HUES48 (cell line): ENCODE measurements around the gene TNFAIP2.

Experiments used
- H3K27ac ChIP-seq: one replicate; pipeline ENCODE4 v1.7.0; 2013; ENCODE audit warnings: low read depth, low read length, inconsistent platforms
- H3K27me3 ChIP-seq: 2 replicates; pipeline ENCODE4 v1.6.1; 2013; ENCODE audit warnings: mild to moderate bottlenecking, low read length; ENCODE audit not compliant: control insufficient read depth, insufficient read depth
- H3K36me3 ChIP-seq: 2 replicates; pipeline ENCODE4 v1.6.1; 2013; ENCODE audit warnings: low read length; ENCODE audit not compliant: control insufficient read depth, insufficient read depth
- H3K4me1 ChIP-seq: 2 replicates; pipeline ENCODE4 v1.6.1; 2013; ENCODE audit warnings: mild to moderate bottlenecking, low read length; ENCODE audit not compliant: control insufficient read depth, insufficient read depth
- H3K4me3 ChIP-seq: 2 replicates; pipeline ENCODE4 v1.5.1; 2013; ENCODE audit warnings: mild to moderate bottlenecking, low read depth, low read length
- H3K9ac ChIP-seq: 2 replicates; pipeline ENCODE4 v1.6.1; 2013; ENCODE audit warnings: mild to moderate bottlenecking, low read depth, low read length, moderate library complexity
- H3K9me3 ChIP-seq: 2 replicates; pipeline ENCODE4 v1.6.1; 2013; ENCODE audit warnings: low read length; ENCODE audit not compliant: control insufficient read depth, insufficient read depth

The TNFAIP2 gene

GRCh38 chr14:103155826-103156394, 32.6 kb downstream of the TNFAIP2 start:
- no peaks in the 10 kb centered on the region for H3K9me3 ChIP-seq
- no peaks in the 10 kb centered on the region; the same call in 1 of the 2 replicates for H3K4me1 ChIP-seq
- H3K36me3 ChIP-seq, result no peaks in the 10 kb centered on the region
- H3K4me3 ChIP-seq, result no peak overlapping the region
- no peaks in the 10 kb centered on the region for H3K27me3 ChIP-seq
- no peak overlapping the region for H3K9ac ChIP-seq
- no peak overlapping the region for H3K27ac ChIP-seq

- Histone ChIP-seq H3K27ac (no peak overlapping the region), H3K4me1 (no peaks in the 10 kb centered on the region; the same call in 1 of the 2 replicates), H3K27me3 (no peaks in the 10 kb centered on the region), H3K9me3 (peaks cover 1% of the 10 kb centered on the region; the same call in 1 of the 2 replicates), H3K4me3 (no peak overlapping the region), H3K36me3 (no peaks in the 10 kb centered on the region), H3K9ac (no peak overlapping the region)
Measured at GRCh38 chr14:103156651-103157378, 33.6 kb downstream of the TNFAIP2 start.

GRCh38 chr14:103157969-103158368, 34.7 kb downstream of the TNFAIP2 start:
- Histone ChIP-seq H3K4me3 (no peak overlapping the region), H3K9ac (no peak overlapping the region), H3K9me3 (peaks cover 12% of the 10 kb centered on the region; the same call in 1 of the 2 replicates), H3K4me1 (no peaks in the 10 kb centered on the region; the same call in 1 of the 2 replicates), H3K36me3 (no peaks in the 10 kb centered on the region), H3K27me3 (no peaks in the 10 kb centered on the region), H3K27ac (no peak overlapping the region)

DNA sequence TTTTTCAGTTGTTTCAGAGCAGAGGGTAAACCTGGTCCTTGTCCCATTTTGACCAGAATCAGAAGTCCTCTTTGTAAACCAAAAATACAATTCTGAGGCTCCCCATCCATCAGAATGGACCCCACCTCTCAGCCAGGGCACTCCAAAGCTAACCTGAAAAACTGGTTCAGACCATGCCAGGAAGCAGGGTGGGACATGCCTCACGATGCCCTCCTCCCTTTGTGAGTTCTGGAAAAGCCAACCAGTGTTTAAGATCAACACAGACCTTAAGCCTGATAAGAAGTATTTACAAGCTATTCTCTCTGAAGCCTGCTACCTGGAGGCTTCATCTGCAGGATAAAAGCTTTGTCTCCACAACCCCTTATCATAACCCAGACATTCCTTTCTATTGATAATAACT, 35.4 kb downstream of the TNFAIP2 start:
- Histone ChIP-seq H3K27me3 (no peaks in the 10 kb centered on the region), H3K36me3 (no peaks in the 10 kb centered on the region), H3K9me3 (peaks cover 12% of the 10 kb centered on the region; the same call in 1 of the 2 replicates), H3K4me3 (no peak overlapping the region), H3K4me1 (no peaks in the 10 kb centered on the region; the same call in 1 of the 2 replicates), H3K27ac (no peak overlapping the region), H3K9ac (no peak overlapping the region)

GRCh38 chr14:103160321-103161053, 37.2 kb downstream of the TNFAIP2 start:
- Histone ChIP-seq H3K4me3 (no peak overlapping the region), H3K27ac (no peak overlapping the region), H3K9ac (no peak overlapping the region), H3K36me3 (no peaks in the 10 kb centered on the region), H3K4me1 (no peaks in the 10 kb centered on the region; the same call in 1 of the 2 replicates), H3K27me3 (no peaks in the 10 kb centered on the region), H3K9me3 (peaks cover 12% of the 10 kb centered on the region; the same call in 1 of the 2 replicates)

DNA sequence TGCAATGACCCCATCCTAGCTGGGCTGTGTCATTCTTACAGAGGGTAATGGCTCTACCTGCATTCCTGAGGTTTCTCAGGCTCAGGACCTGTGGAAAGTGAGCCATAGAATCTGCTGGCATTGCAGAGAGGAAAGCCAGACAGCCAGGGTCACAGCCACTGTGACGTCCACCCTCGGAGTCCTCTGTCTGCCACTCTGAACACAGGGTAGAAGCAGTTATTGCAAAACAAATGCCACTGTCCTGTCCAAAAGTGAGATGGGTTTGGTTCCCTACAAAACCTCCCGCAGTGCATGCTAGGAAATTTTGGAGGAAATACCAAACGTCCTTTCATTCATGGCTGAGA, 37.8 kb downstream of the TNFAIP2 start:
- Histone ChIP-seq H3K4me1 (no peaks in the 10 kb centered on the region; the same call in 1 of the 2 replicates), H3K27ac (no peak overlapping the region), H3K27me3 (no peaks in the 10 kb centered on the region), H3K9ac (no peak overlapping the region), H3K36me3 (no peaks in the 10 kb centered on the region), H3K4me3 (no peak overlapping the region), H3K9me3 (peaks cover 12% of the 10 kb centered on the region; the same call in 1 of the 2 replicates)

GRCh38 chr14:103163199-103163598, 39.9 kb downstream of the TNFAIP2 start:
- H3K36me3 ChIP-seq, result no peaks in the 10 kb centered on the region
- no peak overlapping the region for H3K27ac ChIP-seq
- no peaks in the 10 kb centered on the region for H3K27me3 ChIP-seq

DNA sequence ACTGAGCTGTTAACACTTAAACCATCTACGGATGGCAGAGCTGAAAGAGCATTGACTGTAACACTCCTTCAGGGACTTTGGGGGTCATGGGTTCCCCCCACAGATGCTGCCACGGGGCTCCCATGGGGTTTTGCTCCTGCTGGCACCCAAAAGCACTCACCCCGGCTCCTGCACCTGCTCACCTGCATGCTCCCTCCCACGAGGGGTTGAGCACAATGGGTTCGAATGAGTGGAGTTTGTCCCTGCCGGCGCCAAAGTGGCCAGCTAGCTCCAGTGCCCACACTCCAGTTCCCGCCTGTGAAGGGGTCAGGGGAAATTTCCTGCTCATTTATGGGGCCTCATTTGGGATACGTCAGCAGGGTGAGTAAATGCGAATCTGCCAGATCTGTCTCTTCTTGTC, 40.7 kb downstream of the TNFAIP2 start:
- Histone ChIP-seq H3K9me3 (peaks cover 29% of the 10 kb centered on the region), H3K36me3 (no peaks in the 10 kb centered on the region), H3K4me3 (no peak overlapping the region), H3K27me3 (no peaks in the 10 kb centered on the region), H3K9ac (no peak overlapping the region), H3K27ac (no peak overlapping the region), H3K4me1 (no peaks in the 10 kb centered on the region)

More at GRCh38 chr14:103163199-103163598, 39.9 kb downstream of the TNFAIP2 start:
- no peak overlapping the region for H3K4me3 ChIP-seq
- no peaks in the 10 kb centered on the region for H3K4me1 ChIP-seq
- H3K9me3 ChIP-seq, result peaks cover 21% of the 10 kb centered on the region
- no peak overlapping the region for H3K9ac ChIP-seq

DNA sequence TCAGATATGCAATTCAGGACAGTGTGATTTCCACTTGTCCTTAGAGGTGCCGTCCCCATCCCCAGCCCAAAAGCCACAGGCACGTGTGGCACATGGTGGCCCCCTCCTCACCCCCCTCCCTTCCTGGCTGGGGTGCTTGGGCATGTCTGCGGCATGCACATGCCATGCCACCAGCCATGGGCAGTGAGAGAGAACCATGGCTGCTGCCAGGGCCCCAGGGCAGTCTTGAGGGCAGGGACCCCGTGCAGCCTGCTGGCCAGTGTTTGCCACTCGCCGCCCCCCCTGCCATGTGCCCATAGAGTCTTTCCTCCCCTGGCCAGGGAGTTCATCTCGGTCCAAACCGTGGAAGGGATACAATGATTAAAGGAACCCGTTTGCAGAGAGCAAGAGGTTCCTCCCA, 41.5 kb downstream of the TNFAIP2 start:
- Histone ChIP-seq H3K4me1 (no peaks in the 10 kb centered on the region), H3K27me3 (no peaks in the 10 kb centered on the region), H3K4me3 (no peak overlapping the region)

GRCh38 chr14:103165323-103165722, 42.1 kb downstream of the TNFAIP2 start:
- peaks cover 41% of the 10 kb centered on the region for H3K9me3 ChIP-seq
- H3K27me3 ChIP-seq, result no peaks in the 10 kb centered on the region
- H3K9ac ChIP-seq, result no peak overlapping the region
- no peaks in the 10 kb centered on the region for H3K4me1 ChIP-seq
- no peaks in the 10 kb centered on the region for H3K36me3 ChIP-seq
- H3K4me3 ChIP-seq, result no peak overlapping the region
- H3K27ac ChIP-seq, result no peak overlapping the region

More for the DNA sequence above, 41.5 kb downstream of the TNFAIP2 start:
- no peak overlapping the region for H3K9ac ChIP-seq
- H3K36me3 ChIP-seq, result no peaks in the 10 kb centered on the region
- H3K27ac ChIP-seq, result no peak overlapping the region
- peaks cover 36% of the 10 kb centered on the region for H3K9me3 ChIP-seq

DNA sequence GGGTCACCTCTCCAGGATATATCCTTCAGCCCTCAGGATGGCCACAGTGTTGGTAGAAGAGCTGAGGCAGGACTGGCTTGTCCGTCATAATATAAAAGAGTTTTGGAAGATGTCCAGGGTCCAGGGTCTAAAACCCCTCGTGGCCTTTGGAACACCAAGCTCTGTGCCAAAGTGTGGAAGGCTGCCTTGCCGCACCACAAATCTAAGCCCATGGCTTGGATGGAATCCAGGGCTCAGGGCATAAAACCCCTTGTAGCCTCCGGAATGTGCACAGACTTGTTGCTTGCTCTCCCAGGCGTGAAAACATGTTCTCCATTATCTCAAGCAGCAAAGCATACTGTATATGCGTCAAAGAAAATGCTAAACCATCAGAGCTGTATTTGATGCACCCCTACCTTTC, 46.7 kb downstream of the TNFAIP2 start:
- Histone ChIP-seq H3K4me3 (no peak overlapping the region), H3K9ac (no peak overlapping the region), H3K4me1 (no peaks in the 10 kb centered on the region), H3K36me3 (no peaks in the 10 kb centered on the region), H3K27ac (no peak overlapping the region), H3K27me3 (no peaks in the 10 kb centered on the region), H3K9me3 (peaks cover 54% of the 10 kb centered on the region)
